Measurements from ENCODE around the gene TFDP1. TPM values are rescaled to one million over a fixed set of nuclear protein-coding genes. Genes with fewer than 3 reads are reported as not detected.

TFDP1 gene
- polyA plus RNA-seq, 4 donors = 24.3 to 64.9 (median 51.2) TPM

DNA sequence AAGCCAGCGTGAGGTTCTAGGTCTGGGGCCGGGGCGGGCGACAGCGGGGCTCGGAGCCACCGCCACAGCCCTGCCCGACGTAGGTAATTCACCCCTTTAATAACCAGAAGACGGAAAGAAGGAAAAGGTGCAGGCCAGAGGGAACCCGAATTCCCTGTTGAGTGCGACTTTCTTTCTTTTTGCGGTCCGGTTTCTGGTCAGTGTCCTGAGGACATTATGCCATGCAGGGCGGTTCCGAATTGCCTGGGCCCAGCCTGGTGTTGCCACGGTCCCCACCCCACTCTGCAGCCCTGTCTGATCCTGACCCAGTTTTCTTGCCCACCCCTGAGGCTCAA, 18.4 kb upstream of the TFDP1 start:
- no peaks in the 10 kb centered on the region for H3K9me3 ChIP-seq (ENCODE audit: control insufficient read depth in 2 of 2, insufficient read depth in 1 of 2, low read depth in 1 of 2, low read length in 1 of 2)
- 78 to 87% (median 87%) methylated on average over 17 of the region's 17 CpGs for WGBS, 3 donors
- H3K36me3 ChIP-seq (ENCODE audit: control insufficient read depth in 3 of 3, insufficient read depth in 2 of 3, low read depth in 1 of 3, low read length in 3 of 3) = no peaks in the 10 kb centered on the region
- FAIRE-seq = no peak
- H3K4me1 ChIP-seq (ENCODE audit: control insufficient read depth in 3 of 3, insufficient read depth in 2 of 3, low read depth in 1 of 3, low read length in 2 of 3) = peaks cover 0 to 10% (median 0%) of the 10 kb centered on the region in 3 donors
- DNase-seq = no peak
- no peak overlapping the region for H3K4me3 ChIP-seq (ENCODE audit: low read depth in 1 of 3, low read length in 3 of 3)
- H3K27me3 ChIP-seq (ENCODE audit: control insufficient read depth in 3 of 3, insufficient read depth in 3 of 3, low read length in 3 of 3) = peaks cover 0 to 5% (median 0%) of the 10 kb centered on the region in 3 donors
- H3K27ac ChIP-seq (ENCODE audit: low read depth in 1 of 3, low read length in 2 of 3) = no peak overlapping the region

DNA sequence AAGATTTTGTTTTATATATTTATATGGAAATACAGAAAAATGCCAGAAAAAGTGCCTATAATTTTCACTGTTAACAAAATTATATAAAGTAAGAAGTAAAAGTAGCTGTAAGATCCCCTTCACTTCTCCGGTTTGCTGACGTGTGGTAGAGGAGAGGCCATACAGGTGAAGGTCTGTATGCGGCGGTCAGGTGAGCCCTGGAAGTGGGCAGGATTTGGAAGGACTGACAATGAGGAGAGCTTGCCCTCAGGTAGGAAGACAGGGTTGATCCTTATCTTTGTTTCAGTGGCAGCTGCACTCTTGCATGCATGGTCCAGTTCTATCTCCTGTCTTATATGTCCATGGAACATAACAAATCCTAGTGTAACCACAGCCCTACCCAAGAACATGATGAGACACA, 16.9 kb upstream of the TFDP1 start:
- Histone ChIP-seq H3K36me3 (ENCODE audit: control insufficient read depth in 3 of 3, insufficient read depth in 2 of 3, low read depth in 1 of 3, low read length in 3 of 3) (no peaks in the 10 kb centered on the region), H3K27me3 (ENCODE audit: control insufficient read depth in 3 of 3, insufficient read depth in 3 of 3, low read length in 3 of 3) (peaks cover 0 to 5% (median 0%) of the 10 kb centered on the region in 3 donors), H3K4me1 (ENCODE audit: control insufficient read depth in 3 of 3, insufficient read depth in 2 of 3, low read depth in 1 of 3, low read length in 2 of 3) (peaks cover 0 to 2% (median 0%) of the 10 kb centered on the region in 3 donors), H3K9me3 (ENCODE audit: control insufficient read depth in 2 of 2, insufficient read depth in 1 of 2, low read depth in 1 of 2, low read length in 1 of 2) (no peaks in the 10 kb centered on the region), H3K4me3 (ENCODE audit: low read depth in 1 of 3, low read length in 3 of 3) (no peak overlapping the region), H3K27ac (ENCODE audit: low read depth in 1 of 3, low read length in 2 of 3) (no peak overlapping the region)
- FAIRE-seq (no peak), DNase-seq (no peak)
- 93 to 96% (median 94%) methylated on average over 4 of the region's 4 CpGs for WGBS, 3 donors

DNA sequence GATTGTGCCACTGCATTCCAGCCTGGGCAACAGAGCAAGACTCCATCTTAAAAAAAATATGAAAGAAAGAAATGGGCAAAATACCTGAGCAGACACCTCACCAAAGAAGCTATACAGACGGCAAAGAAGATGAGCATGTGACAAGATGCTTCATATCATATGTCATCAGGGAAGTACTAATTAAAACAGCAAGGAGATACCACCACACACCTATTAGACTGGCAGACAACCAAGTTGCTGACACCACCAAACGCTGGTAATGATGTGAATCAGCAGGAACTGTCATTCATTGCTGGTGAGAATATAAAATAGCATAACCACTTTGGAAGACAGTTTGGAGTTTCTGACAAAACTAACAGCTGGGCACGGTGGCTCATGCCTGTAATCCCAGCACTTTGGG, 11.5 kb upstream of the TFDP1 start:
- Histone ChIP-seq H3K36me3 (ENCODE audit: control insufficient read depth in 3 of 3, insufficient read depth in 2 of 3, low read depth in 1 of 3, low read length in 3 of 3) (no peaks in the 10 kb centered on the region), H3K27ac (ENCODE audit: low read depth in 1 of 3, low read length in 2 of 3) (no peak overlapping the region), H3K27me3 (ENCODE audit: control insufficient read depth in 3 of 3, insufficient read depth in 3 of 3, low read length in 3 of 3) (no peaks in the 10 kb centered on the region), H3K4me3 (ENCODE audit: low read depth in 1 of 3, low read length in 3 of 3) (no peak overlapping the region), H3K9me3 (ENCODE audit: control insufficient read depth in 2 of 2, insufficient read depth in 1 of 2, low read depth in 1 of 2, low read length in 1 of 2) (no peaks in the 10 kb centered on the region), H3K4me1 (ENCODE audit: control insufficient read depth in 3 of 3, insufficient read depth in 2 of 3, low read depth in 1 of 3, low read length in 2 of 3) (no peaks in the 10 kb centered on the region)
- 77 to 89% (median 86%) methylated on average over 3 of the region's 3 CpGs for WGBS, 3 donors
- DNase-seq (no peak), FAIRE-seq (no peak)

DNA sequence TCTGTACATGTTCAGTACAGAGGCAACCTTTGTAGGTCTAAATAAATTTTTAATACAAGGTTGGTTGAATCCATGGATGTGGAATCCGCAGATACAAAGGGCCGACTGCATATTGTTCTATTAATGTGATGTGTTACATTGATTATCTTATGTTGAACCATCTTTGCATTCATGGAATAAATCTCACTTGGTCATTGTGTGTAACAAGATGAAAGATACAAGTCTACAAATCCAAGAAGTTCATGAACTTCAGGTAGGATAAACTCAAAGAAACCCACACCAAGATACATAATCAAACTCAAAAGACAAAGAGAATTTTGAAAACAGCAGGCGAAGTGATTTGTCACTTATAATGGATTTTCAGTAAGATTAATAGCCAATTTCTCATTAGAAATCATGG, 8.0 kb upstream of the TFDP1 start:
- 71 to 82% (median 80%) methylated on average over 3 of the region's 3 CpGs for WGBS, 3 donors
- Histone ChIP-seq H3K9me3 (ENCODE audit: control insufficient read depth in 2 of 2, insufficient read depth in 1 of 2, low read depth in 1 of 2, low read length in 1 of 2) (no peaks in the 10 kb centered on the region), H3K4me1 (ENCODE audit: control insufficient read depth in 3 of 3, insufficient read depth in 2 of 3, low read depth in 1 of 3, low read length in 2 of 3) (no peaks in the 10 kb centered on the region), H3K27me3 (ENCODE audit: control insufficient read depth in 3 of 3, insufficient read depth in 3 of 3, low read length in 3 of 3) (no peaks in the 10 kb centered on the region), H3K4me3 (ENCODE audit: low read depth in 1 of 3, low read length in 3 of 3) (no peak overlapping the region), H3K27ac (ENCODE audit: low read depth in 1 of 3, low read length in 2 of 3) (no peak overlapping the region), H3K36me3 (ENCODE audit: control insufficient read depth in 3 of 3, insufficient read depth in 2 of 3, low read depth in 1 of 3, low read length in 3 of 3) (no peaks in the 10 kb centered on the region)
- DNase-seq = no peak
- FAIRE-seq = no peak

DNA sequence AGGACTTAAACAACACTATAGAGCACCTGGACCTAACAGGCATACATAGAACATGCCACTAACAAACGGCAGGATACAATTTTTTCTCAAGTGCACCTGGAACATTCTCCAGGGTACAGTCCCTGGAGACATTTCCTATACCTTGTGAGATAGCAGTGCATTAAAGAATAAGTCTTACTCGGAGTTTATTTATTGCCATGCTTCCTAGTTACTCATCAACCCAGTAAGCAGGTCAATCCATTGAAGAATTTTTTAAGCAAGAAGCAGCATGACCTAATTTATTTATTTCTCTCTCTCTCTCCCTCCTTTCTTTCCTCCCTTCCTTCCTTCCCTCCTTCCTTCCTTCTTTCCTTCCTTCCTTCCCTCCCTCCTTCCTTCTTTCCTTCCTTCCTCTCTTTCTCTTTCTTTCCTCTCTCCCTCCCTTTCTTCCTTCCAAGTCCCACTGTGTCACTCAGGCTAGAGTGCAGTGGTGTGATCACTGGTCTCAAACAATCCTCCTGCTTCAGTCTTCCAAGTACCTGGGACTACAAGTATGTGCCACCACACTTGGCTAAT, 6.6 kb upstream of the TFDP1 start:
- no peak for FAIRE-seq
- WGBS, 3 donors = 20 to 60% (median 33%) methylated on average over 2 of the region's 2 CpGs

DNA sequence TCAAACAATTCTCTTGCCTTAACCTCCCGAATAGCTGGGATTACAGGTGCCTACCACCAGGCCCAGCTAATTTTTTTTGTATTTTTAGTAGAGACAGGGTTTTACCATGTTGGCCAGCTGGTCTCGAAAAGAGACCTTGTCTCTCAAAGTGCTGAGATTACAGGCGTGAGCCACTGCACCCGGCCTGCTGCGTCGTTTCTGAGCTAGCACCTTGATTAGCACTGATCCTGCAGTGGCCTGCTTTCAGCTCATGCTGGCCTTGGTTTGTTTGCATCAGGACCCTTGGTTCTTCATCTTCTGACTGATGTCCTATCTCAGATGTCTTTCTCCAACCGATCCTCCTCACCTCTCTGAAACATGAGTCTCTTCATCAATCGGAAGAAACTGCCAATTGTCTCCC, 4.9 kb upstream of the TFDP1 start:
- H3K4me1 ChIP-seq (ENCODE audit: control insufficient read depth in 3 of 3, insufficient read depth in 2 of 3, low read depth in 1 of 3, low read length in 2 of 3) = peaks cover 0 to 9% (median 0%) of the 10 kb centered on the region in 3 donors
- DNase-seq = no peak
- H3K4me3 ChIP-seq (ENCODE audit: low read depth in 1 of 3, low read length in 3 of 3) = no peak overlapping the region
- WGBS, 3 donors = 90 to 94% (median 92%) methylated on average over 8 of the region's 8 CpGs
- no peaks in the 10 kb centered on the region for H3K36me3 ChIP-seq (ENCODE audit: control insufficient read depth in 3 of 3, insufficient read depth in 2 of 3, low read depth in 1 of 3, low read length in 3 of 3)
- no peaks in the 10 kb centered on the region for H3K27me3 ChIP-seq (ENCODE audit: control insufficient read depth in 3 of 3, insufficient read depth in 3 of 3, low read length in 3 of 3)
- no peak for FAIRE-seq
- H3K9me3 ChIP-seq (ENCODE audit: control insufficient read depth in 2 of 2, insufficient read depth in 1 of 2, low read depth in 1 of 2, low read length in 1 of 2) = no peaks in the 10 kb centered on the region
- no peak overlapping the region for H3K27ac ChIP-seq (ENCODE audit: low read depth in 1 of 3, low read length in 2 of 3)

More for the DNA sequence above, 6.6 kb upstream of the TFDP1 start:
- peaks cover 0 to 7% (median 0%) of the 10 kb centered on the region in 3 donors for H3K4me1 ChIP-seq (ENCODE audit: control insufficient read depth in 3 of 3, insufficient read depth in 2 of 3, low read depth in 1 of 3, low read length in 2 of 3)
- H3K4me3 ChIP-seq (ENCODE audit: low read depth in 1 of 3, low read length in 3 of 3) = no peak overlapping the region
- no peak overlapping the region for H3K27ac ChIP-seq (ENCODE audit: low read depth in 1 of 3, low read length in 2 of 3)
- H3K9me3 ChIP-seq (ENCODE audit: control insufficient read depth in 2 of 2, insufficient read depth in 1 of 2, low read depth in 1 of 2, low read length in 1 of 2) = no peaks in the 10 kb centered on the region
- peak; percentile 11 to 59 for DNase-seq
- H3K27me3 ChIP-seq (ENCODE audit: control insufficient read depth in 3 of 3, insufficient read depth in 3 of 3, low read length in 3 of 3) = no peaks in the 10 kb centered on the region
- no peaks in the 10 kb centered on the region for H3K36me3 ChIP-seq (ENCODE audit: control insufficient read depth in 3 of 3, insufficient read depth in 2 of 3, low read depth in 1 of 3, low read length in 3 of 3)

DNA sequence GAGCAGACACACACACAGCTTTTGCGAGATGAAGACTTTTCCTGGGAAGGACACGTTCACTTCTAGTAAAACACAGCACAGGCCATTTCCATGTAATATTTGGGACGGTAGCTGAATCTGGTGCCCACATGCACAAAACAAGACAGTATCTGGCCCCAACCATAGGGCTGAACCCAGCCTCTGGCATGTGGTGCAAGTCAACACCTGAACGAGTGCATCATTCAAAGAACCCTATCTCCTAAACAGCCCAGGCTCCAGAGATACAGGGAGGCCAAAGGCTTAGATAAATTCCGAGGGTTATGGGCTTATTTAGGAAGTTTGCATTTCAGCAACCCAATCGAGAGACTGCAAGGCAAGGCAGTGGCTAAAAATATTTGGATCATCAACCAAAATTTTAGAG, 2.7 kb upstream of the TFDP1 start:
- 79 to 83% (median 80%) methylated on average over 6 of the region's 6 CpGs for WGBS, 3 donors
- no peaks in the 10 kb centered on the region for H3K9me3 ChIP-seq (ENCODE audit: control insufficient read depth in 2 of 2, insufficient read depth in 1 of 2, low read depth in 1 of 2, low read length in 1 of 2)
- peaks cover 0 to 14% (median 4%) of the 10 kb centered on the region in 3 donors for H3K4me1 ChIP-seq (ENCODE audit: control insufficient read depth in 3 of 3, insufficient read depth in 2 of 3, low read depth in 1 of 3, low read length in 2 of 3)
- no peaks in the 10 kb centered on the region for H3K27me3 ChIP-seq (ENCODE audit: control insufficient read depth in 3 of 3, insufficient read depth in 3 of 3, low read length in 3 of 3)
- FAIRE-seq (no peak), DNase-seq (no peak)
- peaks cover 0 to 9% (median 0%) of the 10 kb centered on the region in 3 donors for H3K36me3 ChIP-seq (ENCODE audit: control insufficient read depth in 3 of 3, insufficient read depth in 2 of 3, low read depth in 1 of 3, low read length in 3 of 3)
- H3K27ac ChIP-seq (ENCODE audit: low read depth in 1 of 3, low read length in 2 of 3) = no peak overlapping the region
- no peak overlapping the region for H3K4me3 ChIP-seq (ENCODE audit: low read depth in 1 of 3, low read length in 3 of 3)

DNA sequence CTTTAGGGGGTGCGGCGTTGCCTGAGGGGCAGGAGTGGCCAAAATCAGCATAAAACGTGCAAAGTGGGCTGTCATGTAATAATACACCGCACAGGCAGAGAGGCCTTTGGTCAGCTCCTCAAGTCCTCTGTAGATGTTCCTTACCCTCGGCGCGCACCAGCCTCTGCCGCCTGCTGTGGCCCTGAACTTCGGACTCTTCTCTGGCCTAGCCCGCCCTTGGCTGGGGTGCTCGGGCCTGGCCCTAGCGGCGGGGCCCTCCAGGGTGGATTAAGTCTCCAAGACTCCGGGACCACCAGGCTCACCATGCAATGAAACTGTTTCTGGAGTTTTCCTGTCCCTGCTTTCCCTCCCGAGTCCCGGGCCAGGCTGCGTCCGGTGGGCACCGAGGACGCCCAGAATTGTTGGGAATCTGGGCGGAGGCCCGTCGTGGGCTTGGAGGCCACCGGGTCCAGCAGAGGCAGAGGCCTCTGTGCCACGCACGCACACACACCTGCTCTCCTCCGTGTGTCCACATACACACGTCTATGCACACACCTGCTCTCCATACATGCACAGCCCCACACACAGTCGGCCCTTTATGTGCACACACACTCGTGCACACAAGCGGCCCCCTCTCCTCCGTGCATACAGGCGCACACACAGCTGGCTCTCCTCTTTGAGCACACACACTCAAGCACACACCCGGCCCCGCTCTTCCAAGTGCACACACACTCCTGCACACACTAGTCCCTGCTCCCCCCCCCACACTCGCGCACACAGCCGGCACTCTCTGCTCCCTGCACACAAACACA, 1.5 kb upstream of the TFDP1 start:
- FAIRE-seq (no peak), DNase-seq (peak; percentile 67 to 80)
- Histone ChIP-seq H3K9me3 (ENCODE audit: control insufficient read depth in 2 of 2, insufficient read depth in 1 of 2, low read depth in 1 of 2, low read length in 1 of 2) (no peaks in the 10 kb centered on the region), H3K27ac (ENCODE audit: low read depth in 1 of 3, low read length in 2 of 3) (peak overlapping the region in 1 of 3 donors; percentile 17), H3K27me3 (ENCODE audit: control insufficient read depth in 3 of 3, insufficient read depth in 3 of 3, low read length in 3 of 3) (no peaks in the 10 kb centered on the region), H3K4me1 (ENCODE audit: control insufficient read depth in 3 of 3, insufficient read depth in 2 of 3, low read depth in 1 of 3, low read length in 2 of 3) (peaks cover 0 to 14% (median 4%) of the 10 kb centered on the region in 3 donors), H3K4me3 (ENCODE audit: low read depth in 1 of 3, low read length in 3 of 3) (no peak overlapping the region), H3K36me3 (ENCODE audit: control insufficient read depth in 3 of 3, insufficient read depth in 2 of 3, low read depth in 1 of 3, low read length in 3 of 3) (peaks cover 0 to 19% (median 0%) of the 10 kb centered on the region in 3 donors)
- WGBS, 3 donors = 38 to 73% (median 57%) methylated on average over 38 of the region's 38 CpGs
